ENCODE data around the gene EVI5L.
"Not testable (repeated sequence)": the region's sequence is repeated elsewhere in the genome, so short reads cannot be mapped to it uniquely, and the experiment has no call there.

Gene EVI5L

GRCh38 chr19:7808108-7808507 is 21.9 kb upstream of the EVI5L start:
- intact Hi-C loops (cut with DNase I), result no loop called here
- DNase-seq, result no peak

DNA sequence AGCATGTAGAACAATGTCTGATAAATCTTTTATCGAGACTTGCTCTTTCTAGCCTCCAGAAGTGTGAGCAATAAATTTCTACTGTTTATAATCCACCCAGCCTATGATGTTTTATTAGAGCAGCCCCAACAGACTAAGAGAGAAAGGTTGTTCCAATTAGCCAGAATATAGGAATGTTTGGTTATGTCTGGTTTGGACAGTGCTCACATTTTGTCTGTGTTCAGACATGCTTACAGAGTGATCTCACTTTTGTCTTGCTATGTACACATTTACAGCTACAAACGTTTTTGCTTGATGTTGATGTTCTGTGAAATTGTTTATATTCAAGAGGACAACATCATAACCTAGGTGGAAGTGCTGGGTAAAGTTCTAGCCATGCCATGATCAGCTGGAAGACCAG is 18.0 kb upstream of the EVI5L start:
- no peak for DNase-seq
- intact Hi-C loops (cut with DNase I), result no loop called here

GRCh38 chr19:7815325-7815724 is 14.7 kb upstream of the EVI5L start:
- DNase-seq, result no peak
- intact Hi-C loops (cut with DNase I), result no loop called here

- DNase-seq; intact Hi-C loops (cut with DNase I): not testable (repeated sequence)
Measured at GRCh38 chr19:7816040-7816439, 14.0 kb upstream of the EVI5L start.

- no peak for DNase-seq
- intact Hi-C loops (cut with DNase I), result no loop called here
Measured at GRCh38 chr19:7817801-7818200, 12.2 kb upstream of the EVI5L start.

- DNase-seq, result no peak
Measured at GRCh38 chr19:7818806-7819205, 11.2 kb upstream of the EVI5L start.

GRCh38 chr19:7819337-7819736 is 10.7 kb upstream of the EVI5L start:
- intact Hi-C loops (cut with DNase I), result no loop called here

More at GRCh38 chr19:7818806-7819205, 11.2 kb upstream of the EVI5L start:
- intact Hi-C loops (cut with DNase I), result no loop called here

DNA sequence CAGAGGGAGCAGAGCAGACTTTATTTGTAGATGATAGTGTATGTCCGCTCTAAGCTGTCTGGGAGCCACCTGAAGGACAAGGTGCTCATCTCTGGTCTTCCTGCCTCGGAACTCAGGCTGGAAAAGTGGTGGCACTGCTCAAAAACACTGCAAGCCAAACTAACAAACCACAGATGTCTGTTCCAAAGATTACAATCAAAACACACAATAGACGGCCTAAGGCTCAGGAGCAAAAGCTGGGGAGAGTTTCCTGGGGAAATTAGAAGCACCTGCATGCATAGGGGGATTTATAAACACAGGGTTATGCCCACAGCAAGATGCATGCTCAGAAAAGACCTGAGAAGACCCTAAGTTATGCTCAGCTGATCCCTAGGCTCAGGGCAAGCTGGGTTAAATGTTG is 9.4 kb upstream of the EVI5L start:
- no peak for DNase-seq
- intact Hi-C loops (cut with DNase I), result no loop called here

More at GRCh38 chr19:7819337-7819736, 10.7 kb upstream of the EVI5L start:
- no peak for DNase-seq

DNA sequence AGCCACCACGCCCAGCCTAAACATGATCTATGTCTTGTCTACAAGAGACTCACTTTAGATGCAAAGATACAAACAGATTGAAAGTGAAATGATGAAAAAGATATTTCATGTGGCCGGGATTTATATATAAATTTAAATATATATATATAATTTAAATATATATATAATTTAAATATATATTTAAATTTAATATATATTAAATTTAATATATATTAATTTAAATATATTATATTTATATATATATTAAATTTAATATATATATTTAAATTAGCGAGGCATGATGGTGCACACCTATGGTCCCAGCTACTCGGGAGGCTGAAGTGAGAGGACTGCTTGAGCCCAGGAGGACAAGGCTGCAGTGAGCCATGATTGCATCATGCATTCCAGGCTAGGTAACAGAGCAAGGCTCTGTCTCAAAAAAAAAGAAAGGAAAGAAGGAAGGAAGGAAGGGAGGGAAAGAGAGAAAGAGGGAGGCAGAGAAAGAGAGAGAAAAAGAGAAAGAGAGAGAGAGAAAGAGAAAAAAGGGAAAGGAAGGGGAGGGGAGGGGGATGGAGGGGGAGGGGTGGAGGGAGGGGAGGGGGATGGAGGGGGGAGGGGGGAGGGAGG is 7.0 kb upstream of the EVI5L start:
- intact Hi-C loops (cut with DNase I), result no loop called here
- DNase-seq, result no peak

- DNase-seq, result no peak
- intact Hi-C loops (cut with DNase I), result no loop called here
Measured at GRCh38 chr19:7823686-7824301, 6.2 kb upstream of the EVI5L start.

- intact Hi-C loops (cut with DNase I), result no loop called here
- no peak for DNase-seq
Measured at GRCh38 chr19:7829166-7829520, 875 bp upstream of the EVI5L start.

GRCh38 chr19:7830272-7830771 is 304 bp downstream of the EVI5L start:
- intact Hi-C loops (cut with DNase I), result no loop called here

DNA sequence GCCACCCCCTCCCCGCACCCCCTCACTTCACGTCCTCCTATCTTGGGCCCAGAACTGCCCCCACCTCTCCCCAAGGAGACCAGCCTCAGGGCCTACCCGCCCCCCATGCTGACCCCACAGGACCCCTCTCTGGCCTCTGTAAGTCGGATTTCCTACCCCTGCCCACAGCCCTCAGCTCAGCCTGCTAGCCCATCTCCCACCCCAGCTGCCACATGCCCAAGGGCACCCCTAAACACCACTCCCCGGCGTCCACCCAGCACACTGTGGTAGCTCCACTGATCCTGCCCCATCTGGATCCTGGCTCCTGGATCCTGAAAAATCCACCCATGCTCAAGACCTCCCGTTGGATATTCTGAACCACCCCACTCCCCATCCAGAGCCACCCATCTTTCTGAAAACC is 805 bp downstream of the EVI5L start:
- intact Hi-C loops (cut with DNase I), result no loop called here
- DNase-seq, result no peak

More at GRCh38 chr19:7830272-7830771, 304 bp downstream of the EVI5L start:
- DNase-seq, result peak in 3 of 42 donors; percentile 24 to 34 (median 28)

- DNase-seq, result peak in 27 of 42 donors; percentile 22 to 73 (median 53)
- intact Hi-C loops (cut with DNase I), result no loop called here
Measured at GRCh38 chr19:7831452-7831851, 1.4 kb downstream of the EVI5L start.

DNA sequence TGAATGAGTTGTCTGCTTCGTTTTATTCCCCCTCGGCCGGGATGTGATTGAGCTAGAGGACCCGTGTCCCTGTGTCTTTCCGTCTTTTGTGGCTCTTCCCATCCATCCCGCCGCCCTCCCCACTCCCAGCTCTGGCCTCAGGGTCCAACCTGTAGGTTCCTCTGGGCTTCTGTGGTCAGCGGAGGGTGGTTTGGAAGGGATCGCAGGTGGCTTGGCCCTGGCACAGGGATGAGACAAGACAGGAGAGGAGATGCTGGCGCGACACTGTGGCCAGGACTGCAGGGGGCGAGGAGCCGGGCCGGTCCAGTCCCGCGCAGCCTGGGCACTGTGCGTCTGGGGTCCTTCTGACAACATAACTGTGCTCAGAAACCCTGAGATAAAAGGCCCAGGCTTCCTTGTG is 2.0 kb downstream of the EVI5L start:
- DNase-seq, result peak in 6 of 42 donors; percentile 32 to 51 (median 42)
- intact Hi-C loops (cut with DNase I), result no loop called here

GRCh38 chr19:7832781-7833180 is 2.8 kb downstream of the EVI5L start:
- intact Hi-C loops (cut with DNase I), result no loop called here
- DNase-seq, result peak in 1 of 42 donors; percentile 55

GRCh38 chr19:7833225-7834099 is 3.4 kb downstream of the EVI5L start:
- peak in 6 of 42 donors; percentile 23 to 57 (median 40) for DNase-seq
- intact Hi-C loops (cut with DNase I), result no loop called here

GRCh38 chr19:7839476-7839875 is 9.5 kb downstream of the EVI5L start:
- intact Hi-C loops (cut with DNase I), result no loop called here
- DNase-seq, result peak in 1 of 42 donors; percentile 7

- intact Hi-C loops (cut with DNase I), result no loop called here
- DNase-seq, result no peak
Measured at GRCh38 chr19:7840629-7841028, 10.6 kb downstream of the EVI5L start.

Measured in head of caudate nucleus (tissue), 42 donors.